WTC11 (cell line): ENCODE measurements around the gene ACSS3. TPM values are rescaled to one million over a fixed set of nuclear protein-coding genes. Genes with fewer than 3 reads are reported as not detected.

Source experiments
- ATAC-seq: fragments of 200-7000 bp; cut with Tn5 transposase; 2 replicates; pipeline ENCODE4 v1.10.0; 2021; ENCODE audit warnings: mild to moderate bottlenecking, moderate library complexity
- CTCF ChIA-PET: fragments of 300-600 bp; sonication (Branson Sonifier 250); formaldehyde crosslinking; loops from one replicate; lab custom pipeline; 2021; ENCODE audit warnings: antibody characterized with exemption; lab: Charles Lee
- POLR2A ChIA-PET: fragments of 350-600 bp; sonication (Branson Sonifier 250); formaldehyde crosslinking; loops from one replicate; lab custom pipeline; 2021; ENCODE audit warnings: antibody characterized with exemption; lab: Charles Lee
- DNase-seq: peaks from one replicate; pipeline ENCODE4 v3.0.0; 2021; ENCODE audit warnings: low spot score
- H3K27ac Mint-ChIP-seq: 2 replicates; pipeline ENCODE4 v1.8.0; 2021; ENCODE audit warnings: mixed read lengths
- H3K27me3 Mint-ChIP-seq: 2 replicates; pipeline ENCODE4 v1.8.0; 2021; ENCODE audit warnings: low read depth, mild to moderate bottlenecking, moderate library complexity, mixed read lengths
- H3K36me3 Mint-ChIP-seq: 2 replicates; pipeline ENCODE4 v1.8.0; 2021; ENCODE audit warnings: mixed read lengths
- H3K4me1 Mint-ChIP-seq: 2 replicates; pipeline ENCODE4 v1.8.0; 2022; ENCODE audit warnings: mixed read lengths
- H3K4me3 Mint-ChIP-seq: 2 replicates; pipeline ENCODE4 v1.8.0; 2021; ENCODE audit warnings: mild to moderate bottlenecking, moderate library complexity, mixed read lengths
- H3K9me3 Mint-ChIP-seq: 2 replicates; pipeline ENCODE4 v1.8.0; 2021; ENCODE audit warnings: mixed read lengths
- ATF2 ChIP-seq: sonication (generic); formaldehyde crosslinking; IDR thresholded peaks from 2 replicates; pipeline ENCODE4 v1.8.1; 2022; ENCODE audit warnings: low read depth, missing genetic modification reagents, borderline replicate concordance
- ATF6 ChIP-seq: sonication (generic); formaldehyde crosslinking; IDR thresholded peaks from 2 replicates; pipeline ENCODE4 v1.8.1; 2023; ENCODE audit warnings: mild to moderate bottlenecking, missing genetic modification reagents
- CTCF ChIP-seq: fragments of 200-600 bp; IDR thresholded peaks from 2 replicates; pipeline ENCODE4 v1.8.0; 2022; ENCODE audit warnings: antibody characterized with exemption
- ELF4 ChIP-seq: sonication (generic); formaldehyde crosslinking; IDR thresholded peaks from 2 replicates; pipeline ENCODE4 v1.8.1; 2022; ENCODE audit warnings: low read depth, mild to moderate bottlenecking, moderate library complexity, missing genetic modification reagents
- FOXJ3 ChIP-seq: sonication (generic); formaldehyde crosslinking; IDR thresholded peaks from 2 replicates; pipeline ENCODE4 v1.9.0; 2021; ENCODE audit warnings: missing genetic modification reagents, mild to moderate bottlenecking, borderline replicate concordance
- FOXK1 ChIP-seq: sonication (generic); formaldehyde crosslinking; IDR thresholded peaks from 2 replicates; pipeline ENCODE4 v1.8.0; 2022; ENCODE audit warnings: mild to moderate bottlenecking, moderate library complexity, missing genetic modification reagents
- PRDM15 ChIP-seq: sonication (generic); formaldehyde crosslinking; IDR thresholded peaks from 2 replicates; pipeline ENCODE4 v1.8.0; 2022; ENCODE audit warnings: missing genetic modification reagents
- RORB ChIP-seq: fragments of 250-450 bp; sonication (Bioruptor Pico); IDR thresholded peaks from 2 replicates; pipeline ENCODE4 v1.9.0; 2021; ENCODE audit warnings: mild to moderate bottlenecking
- TEAD4 ChIP-seq: sonication (generic); formaldehyde crosslinking; IDR thresholded peaks from 2 replicates; pipeline ENCODE4 v1.8.0; 2022; ENCODE audit warnings: mild to moderate bottlenecking, missing genetic modification reagents
- ZBTB43 ChIP-seq: sonication (generic); formaldehyde crosslinking; IDR thresholded peaks from 2 replicates; pipeline ENCODE4 v1.8.1; 2023; ENCODE audit warnings: mild to moderate bottlenecking, missing genetic modification reagents
- ZNF138 ChIP-seq: sonication (generic); formaldehyde crosslinking; conservative IDR thresholded peaks from 2 replicates; pipeline ENCODE4 v1.8.1; 2022; ENCODE audit warnings: mild to moderate bottlenecking, moderate library complexity, missing genetic modification reagents
- ZNF281 ChIP-seq: sonication (generic); formaldehyde crosslinking; IDR thresholded peaks from 2 replicates; pipeline ENCODE4 v1.8.0; 2023; ENCODE audit warnings: mild to moderate bottlenecking, missing genetic modification reagents
- total RNA-seq: library from RNA; stranded (reverse); gene quantifications from 3 replicates; pipeline ENCODE4 v1.2.3, GENCODE V29; 2021

Gene ACSS3
- total RNA-seq, 1 experiment from 2014 or later = 18.6 TPM

GRCh38 chr12:81255947-81256346 is 178.1 kb downstream of the ACSS3 start:
- DNase-seq = no peak
- H3K9me3 Mint-ChIP-seq = no peaks in the 10 kb centered on the region
- POLR2A ChIA-PET = no interaction called here

GRCh38 chr12:81257947-81258551 is 180.2 kb downstream of the ACSS3 start:
- H3K36me3 Mint-ChIP-seq = no peaks in the 10 kb centered on the region
- peaks cover 35% of the 10 kb centered on the region for H3K4me1 Mint-ChIP-seq
- peak; percentile 22; the same call in 1 of the 2 replicates for TF ChIP-seq CTCF
- TF ChIP-seq ATF6 (CRISPR knock-in tag) = no peak
- no peak for DNase-seq
- ChIA-PET CTCF (interaction anchor here (0.6 to 1.9 kb wide), 25 partner anchors 8 to 844 kb away, joined by 3 to 11 read pairs (median 3); partner anchors contain the start of gene LIN7A), POLR2A (no interaction called here)
- H3K27ac Mint-ChIP-seq = no peak overlapping the region
- H3K4me3 Mint-ChIP-seq = no peak overlapping the region
- H3K9me3 Mint-ChIP-seq = no peaks in the 10 kb centered on the region
- no peaks in the 10 kb centered on the region for H3K27me3 Mint-ChIP-seq
- no peak; the same call in 1 of the 2 replicates for ATAC-seq

More at GRCh38 chr12:81255947-81256346, 178.1 kb downstream of the ACSS3 start:
- Mint-ChIP-seq H3K27ac (peak overlapping the region; percentile 37; the same call in 1 of the 2 replicates), H3K4me3 (no peak overlapping the region), H3K36me3 (no peaks in the 10 kb centered on the region), H3K4me1 (peaks cover 20% of the 10 kb centered on the region), H3K27me3 (no peaks in the 10 kb centered on the region)
- CTCF ChIA-PET = interaction anchor here (1.0 kb wide), 1 partner anchor 419 kb away, joined by 3 read pairs; no protein-coding TSS in a partner anchor
- peak; percentile 73 for ATAC-seq
- TF ChIP-seq FOXJ3 (CRISPR knock-in tag) (no peak), RORB (CRISPR knock-in tag) (no peak), PRDM15 (no peak)
- TF ChIP-seq, all 79 proteins: peak for 0

GRCh38 chr12:81259360-81259759 is 181.5 kb downstream of the ACSS3 start:
- Mint-ChIP-seq H3K4me1 (peaks cover 35% of the 10 kb centered on the region), H3K36me3 (no peaks in the 10 kb centered on the region), H3K27me3 (no peaks in the 10 kb centered on the region), H3K9me3 (no peaks in the 10 kb centered on the region), H3K4me3 (no peak overlapping the region), H3K27ac (no peak overlapping the region)
- ChIA-PET CTCF (no interaction called here), POLR2A (no interaction called here)
- DNase-seq = no peak
- no peak for ATAC-seq
- TF ChIP-seq ZNF138 (CRISPR knock-in tag) (no peak), ZNF281 (no peak), FOXK1 (CRISPR knock-in tag) (no peak), TEAD4 (CRISPR knock-in tag) (no peak), ATF2 (CRISPR knock-in tag) (no peak), ZBTB43 (CRISPR knock-in tag) (no peak), ELF4 (no peak)
